GM23338 (cell line): ENCODE data around the gene OR51E1. TPM values are rescaled to one million over a fixed set of nuclear protein-coding genes. Genes with fewer than 3 reads are reported as not detected.

ENCODE experiments used
- ATAC-seq: fragments of 200-7000 bp; cut with Tn5 transposase; 3 replicates; pipeline ENCODE4 v1.9.1; 2020
- DNase-seq: peaks from one replicate; pipeline ENCODE4 v3.0.0-alpha.2; 2015; ENCODE audit warnings: low spot score
- H2AFZ ChIP-seq: fragments of 200-600 bp; sonication (generic); 2 replicates; pipeline ENCODE4 v1.8.0; 2016; ENCODE audit warnings: antibody characterized with exemption, mild to moderate bottlenecking, moderate library complexity
- H3F3A ChIP-seq: fragments of 200-600 bp; sonication (generic); replicated peaks from 2 replicates; pipeline ENCODE4 v1.8.0; 2017; ENCODE audit warnings: antibody characterized with exemption, mixed run types, low read depth
- H3K27ac ChIP-seq: fragments of 200-600 bp; sonication (generic); 2 replicates; pipeline ENCODE4 v1.6.1; 2016; ENCODE audit warnings: low read depth
- H3K27me3 ChIP-seq: fragments of 200-600 bp; sonication (generic); 2 replicates; pipeline ENCODE4 v1.8.0; 2016; ENCODE audit warnings: mild to moderate bottlenecking, mixed run types, moderate library complexity; ENCODE audit not compliant: insufficient read depth
- H3K36me3 ChIP-seq: fragments of 200-600 bp; sonication (generic); 2 replicates; pipeline ENCODE4 v1.8.0; 2016; ENCODE audit warnings: mild to moderate bottlenecking; ENCODE audit not compliant: insufficient read depth
- H3K4me1 ChIP-seq: fragments of 200-600 bp; sonication (generic); 2 replicates; pipeline ENCODE4 v1.8.0; 2016; ENCODE audit warnings: mild to moderate bottlenecking, moderate library complexity; ENCODE audit not compliant: insufficient read depth
- H3K4me2 ChIP-seq: fragments of 200-600 bp; sonication (generic); 2 replicates; pipeline ENCODE4 v1.7.1; 2017; ENCODE audit warnings: mixed run types
- H3K4me3 ChIP-seq: fragments of 200-600 bp; sonication (generic); 2 replicates; pipeline ENCODE4 v1.6.1; 2016; ENCODE audit warnings: mixed run types
- H3K79me2 ChIP-seq: fragments of 200-600 bp; sonication (generic); replicated peaks from 2 replicates; pipeline ENCODE4 v1.8.0; 2017; ENCODE audit warnings: mild to moderate bottlenecking; ENCODE audit not compliant: insufficient read depth
- H3K9me2 ChIP-seq: fragments of 200-600 bp; sonication (generic); 2 replicates; pipeline ENCODE4 v1.8.0; 2017; ENCODE audit not compliant: insufficient read depth
- H4K20me1 ChIP-seq: fragments of 200-600 bp; sonication (generic); replicated peaks from 2 replicates; pipeline ENCODE4 v1.8.0; 2017; ENCODE audit warnings: mild to moderate bottlenecking; ENCODE audit not compliant: insufficient read depth
- H3K27ac Mint-ChIP-seq: 2 replicates; pipeline ENCODE4 v1.8.0; 2020; ENCODE audit warnings: inconsistent platforms, mild to moderate bottlenecking, moderate library complexity, mixed read lengths
- H3K27me3 Mint-ChIP-seq: 3 replicates; pipeline ENCODE4 v1.8.0; 2022; ENCODE audit warnings: low read depth, mild to moderate bottlenecking, moderate library complexity, mixed read lengths, inconsistent platforms; ENCODE audit not compliant: insufficient read depth, poor library complexity
- H3K36me3 Mint-ChIP-seq: 3 replicates; pipeline ENCODE4 v1.8.0; 2021; ENCODE audit warnings: low read depth, mild to moderate bottlenecking, inconsistent platforms, moderate library complexity, mixed read lengths
- H3K4me1 Mint-ChIP-seq: 3 replicates; pipeline ENCODE4 v1.8.0; 2020; ENCODE audit warnings: mild to moderate bottlenecking, inconsistent platforms, mixed read lengths
- H3K4me3 Mint-ChIP-seq: 3 replicates; pipeline ENCODE4 v1.8.0; 2021; ENCODE audit warnings: moderate library complexity, mild to moderate bottlenecking, inconsistent platforms, mixed read lengths
- H3K9me3 Mint-ChIP-seq: 3 replicates; pipeline ENCODE4 v1.8.0; 2020; ENCODE audit warnings: moderate library complexity, mild to moderate bottlenecking, inconsistent platforms, mixed read lengths
- CREB1 ChIP-seq: fragments of 250-450 bp; sonication (Bioruptor Pico); IDR thresholded peaks from 2 replicates; pipeline ENCODE4 v1.5.0; 2020; ENCODE audit warnings: low read depth, mild to moderate bottlenecking, moderate library complexity
- EZH2 ChIP-seq: fragments of 200-600 bp; sonication (generic); IDR thresholded peaks from one replicate; pipeline ENCODE4 v1.8.0; 2017; ENCODE audit warnings: antibody characterized with exemption, mild to moderate bottlenecking, low read depth; ENCODE audit not compliant: unreplicated experiment
- EZH2phosphoT487 ChIP-seq: fragments of 200-600 bp; sonication (generic); IDR thresholded peaks from one replicate; pipeline ENCODE4 v1.8.1; 2018; ENCODE audit warnings: antibody characterized with exemption; ENCODE audit not compliant: unreplicated experiment
- JUNB ChIP-seq: IDR thresholded peaks from one replicate; pipeline ENCODE4 v1.6.1; 2016; ENCODE audit warnings: antibody characterized with exemption; ENCODE audit not compliant: unreplicated experiment
- POLR2AphosphoS5 ChIP-seq: IDR thresholded peaks from 2 replicates; pipeline ENCODE4 v1.6.1; 2016; ENCODE audit warnings: antibody characterized with exemption, low read depth
- STAT1 ChIP-seq: IDR thresholded peaks from one replicate; pipeline ENCODE4 v1.6.1; 2016; ENCODE audit warnings: antibody characterized with exemption; ENCODE audit not compliant: unreplicated experiment
- ZNF114 ChIP-seq: fragments of 250-450 bp; sonication (Bioruptor Pico); IDR thresholded peaks from 2 replicates; pipeline ENCODE4 v1.5.0; 2020; ENCODE audit warnings: mild to moderate bottlenecking, moderate library complexity
- polyA plus RNA-seq: library from polyadenylated mRNA; unstranded; fragments of >200 nt; fragmentation: Nextera tagmentation; extraction: Ambion mirVana; gene quantifications from 2 replicates; pipeline ENCODE4 v1.2.1, GENCODE V29; 2016
- total RNA-seq: library from RNA; depleted of rRNA; stranded (reverse); fragments of >200 nt; shearing (Covaris generic); gene quantifications from 2 replicates; pipeline ENCODE4 v1.2.3, GENCODE V29; 2014
- TF ChIP-seq, protein P1 (sequence below): IDR thresholded peaks from 2 replicates; pipeline ENCODE4 v1.6.1; 2016; ENCODE audit warnings: antibody characterized with exemption
- TF ChIP-seq, protein P2 (sequence below), 2 experiments: fragments of 200-600 bp in 1 of 2; sonication (generic) in 1 of 2; conservative IDR thresholded peaks; 2 replicates each; pipeline versions ENCODE4 v1.5.1 to v1.6.1; 2016 to 2017; ENCODE audit warnings: antibody characterized with exemption in 2 of 2, low read depth in 2 of 2, mild to moderate bottlenecking in 2 of 2, moderate library complexity in 1 of 2
- TF ChIP-seq, protein P3 (sequence below): fragments of 250-450 bp; sonication (Bioruptor Pico); IDR thresholded peaks from 2 replicates; pipeline ENCODE4 v1.5.0; 2020; ENCODE audit warnings: mild to moderate bottlenecking, moderate library complexity

OR51E1 gene
- total and polyA plus RNA-seq, 2 experiments from 2014 or later: not detected

DNA sequence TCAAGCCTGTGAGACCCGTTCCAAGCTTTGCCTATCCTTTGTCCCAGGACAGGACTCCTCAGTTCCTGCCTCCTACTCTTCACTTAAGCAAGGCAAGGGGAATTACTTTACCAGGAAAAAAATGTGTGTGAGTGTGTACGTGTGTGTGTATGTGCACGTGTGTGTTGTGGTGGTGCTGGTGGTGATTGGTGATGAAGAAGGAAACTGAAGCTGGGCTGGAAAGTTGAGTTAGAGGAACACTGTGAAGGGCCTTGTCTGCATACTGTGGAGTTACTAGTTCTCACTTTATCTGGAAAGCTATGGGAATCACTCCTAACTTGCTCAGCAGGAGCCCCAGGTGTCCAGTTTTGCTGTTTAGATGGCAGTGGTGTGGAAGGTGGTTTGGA is 6.1 kb upstream of the OR51E1 start:
- Histone ChIP-seq H2AFZ (peak overlapping the region; percentile 97), H3F3A (no peaks in the 10 kb centered on the region), H3K9me2 (peaks cover 16% of the 10 kb centered on the region; the same call in 1 of the 2 replicates), H3K4me2 (no peak overlapping the region), H3K4me3 (no peak overlapping the region), H3K36me3 (no peaks in the 10 kb centered on the region), H3K79me2 (no peaks in the 10 kb centered on the region), H4K20me1 (no peaks in the 10 kb centered on the region), H3K27ac (no peak overlapping the region), H3K4me1 (no peaks in the 10 kb centered on the region), H3K27me3 (no peaks in the 10 kb centered on the region)
- no peak overlapping the region for H3K27ac Mint-ChIP-seq
- no peaks in the 10 kb centered on the region for H3K36me3 Mint-ChIP-seq
- TF ChIP-seq, protein P1, sequence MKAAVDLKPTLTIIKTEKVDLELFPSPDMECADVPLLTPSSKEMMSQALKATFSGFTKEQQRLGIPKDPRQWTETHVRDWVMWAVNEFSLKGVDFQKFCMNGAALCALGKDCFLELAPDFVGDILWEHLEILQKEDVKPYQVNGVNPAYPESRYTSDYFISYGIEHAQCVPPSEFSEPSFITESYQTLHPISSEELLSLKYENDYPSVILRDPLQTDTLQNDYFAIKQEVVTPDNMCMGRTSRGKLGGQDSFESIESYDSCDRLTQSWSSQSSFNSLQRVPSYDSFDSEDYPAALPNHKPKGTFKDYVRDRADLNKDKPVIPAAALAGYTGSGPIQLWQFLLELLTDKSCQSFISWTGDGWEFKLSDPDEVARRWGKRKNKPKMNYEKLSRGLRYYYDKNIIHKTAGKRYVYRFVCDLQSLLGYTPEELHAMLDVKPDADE: no peak
- TF ChIP-seq POLR2AphosphoS5: no peak
- no peak for ATAC-seq
- no peak for DNase-seq
- no peaks in the 10 kb centered on the region for H3K9me3 Mint-ChIP-seq
- no peak overlapping the region for H3K4me3 Mint-ChIP-seq
- H3K27me3 Mint-ChIP-seq: peaks cover 4% of the 10 kb centered on the region
- H3K4me1 Mint-ChIP-seq: no peaks in the 10 kb centered on the region; the same call in 2 of the 3 replicates

DNA sequence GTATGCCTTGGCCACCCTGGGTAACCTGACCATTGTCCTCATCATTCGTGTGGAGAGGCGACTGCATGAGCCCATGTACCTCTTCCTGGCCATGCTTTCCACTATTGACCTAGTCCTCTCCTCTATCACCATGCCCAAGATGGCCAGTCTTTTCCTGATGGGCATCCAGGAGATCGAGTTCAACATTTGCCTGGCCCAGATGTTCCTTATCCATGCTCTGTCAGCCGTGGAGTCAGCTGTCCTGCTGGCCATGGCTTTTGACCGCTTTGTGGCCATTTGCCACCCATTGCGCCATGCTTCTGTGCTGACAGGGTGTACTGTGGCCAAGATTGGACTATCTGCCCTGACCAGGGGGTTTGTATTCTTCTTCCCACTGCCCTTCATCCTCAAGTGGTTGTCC is 3.9 kb upstream of the OR51E1 start:
- Mint-ChIP-seq H3K4me3 (no peak overlapping the region), H3K9me3 (no peaks in the 10 kb centered on the region), H3K4me1 (no peaks in the 10 kb centered on the region; the same call in 2 of the 3 replicates), H3K36me3 (no peaks in the 10 kb centered on the region), H3K27ac (no peak overlapping the region), H3K27me3 (peaks cover 4% of the 10 kb centered on the region)
- no peak overlapping the region for H3K4me2 ChIP-seq
- H4K20me1 ChIP-seq: no peaks in the 10 kb centered on the region
- peaks cover 16% of the 10 kb centered on the region; the same call in 1 of the 2 replicates for H3K9me2 ChIP-seq
- H3K27ac ChIP-seq: no peak overlapping the region
- no peaks in the 10 kb centered on the region for H3F3A ChIP-seq
- no peaks in the 10 kb centered on the region for H3K27me3 ChIP-seq
- H3K36me3 ChIP-seq: no peaks in the 10 kb centered on the region
- no peak for DNase-seq
- H3K4me3 ChIP-seq: no peak overlapping the region
- H2AFZ ChIP-seq: no peak overlapping the region
- H3K79me2 ChIP-seq: no peaks in the 10 kb centered on the region
- no peaks in the 10 kb centered on the region for H3K4me1 ChIP-seq
- no peak for ATAC-seq
- no peak for TF ChIP-seq EZH2phosphoT487
- TF ChIP-seq EZH2: no peak
- TF ChIP-seq, protein P1: no peak
- TF ChIP-seq, protein P2, sequence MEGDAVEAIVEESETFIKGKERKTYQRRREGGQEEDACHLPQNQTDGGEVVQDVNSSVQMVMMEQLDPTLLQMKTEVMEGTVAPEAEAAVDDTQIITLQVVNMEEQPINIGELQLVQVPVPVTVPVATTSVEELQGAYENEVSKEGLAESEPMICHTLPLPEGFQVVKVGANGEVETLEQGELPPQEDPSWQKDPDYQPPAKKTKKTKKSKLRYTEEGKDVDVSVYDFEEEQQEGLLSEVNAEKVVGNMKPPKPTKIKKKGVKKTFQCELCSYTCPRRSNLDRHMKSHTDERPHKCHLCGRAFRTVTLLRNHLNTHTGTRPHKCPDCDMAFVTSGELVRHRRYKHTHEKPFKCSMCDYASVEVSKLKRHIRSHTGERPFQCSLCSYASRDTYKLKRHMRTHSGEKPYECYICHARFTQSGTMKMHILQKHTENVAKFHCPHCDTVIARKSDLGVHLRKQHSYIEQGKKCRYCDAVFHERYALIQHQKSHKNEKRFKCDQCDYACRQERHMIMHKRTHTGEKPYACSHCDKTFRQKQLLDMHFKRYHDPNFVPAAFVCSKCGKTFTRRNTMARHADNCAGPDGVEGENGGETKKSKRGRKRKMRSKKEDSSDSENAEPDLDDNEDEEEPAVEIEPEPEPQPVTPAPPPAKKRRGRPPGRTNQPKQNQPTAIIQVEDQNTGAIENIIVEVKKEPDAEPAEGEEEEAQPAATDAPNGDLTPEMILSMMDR (conservative IDR thresholded peaks at IDR 0.05; ENCODE audit: low read depth in 2 of 2): no peak
- no peak for TF ChIP-seq JUNB
- TF ChIP-seq ZNF114: no peak
- TF ChIP-seq STAT1: no peak
- TF ChIP-seq, protein P3, sequence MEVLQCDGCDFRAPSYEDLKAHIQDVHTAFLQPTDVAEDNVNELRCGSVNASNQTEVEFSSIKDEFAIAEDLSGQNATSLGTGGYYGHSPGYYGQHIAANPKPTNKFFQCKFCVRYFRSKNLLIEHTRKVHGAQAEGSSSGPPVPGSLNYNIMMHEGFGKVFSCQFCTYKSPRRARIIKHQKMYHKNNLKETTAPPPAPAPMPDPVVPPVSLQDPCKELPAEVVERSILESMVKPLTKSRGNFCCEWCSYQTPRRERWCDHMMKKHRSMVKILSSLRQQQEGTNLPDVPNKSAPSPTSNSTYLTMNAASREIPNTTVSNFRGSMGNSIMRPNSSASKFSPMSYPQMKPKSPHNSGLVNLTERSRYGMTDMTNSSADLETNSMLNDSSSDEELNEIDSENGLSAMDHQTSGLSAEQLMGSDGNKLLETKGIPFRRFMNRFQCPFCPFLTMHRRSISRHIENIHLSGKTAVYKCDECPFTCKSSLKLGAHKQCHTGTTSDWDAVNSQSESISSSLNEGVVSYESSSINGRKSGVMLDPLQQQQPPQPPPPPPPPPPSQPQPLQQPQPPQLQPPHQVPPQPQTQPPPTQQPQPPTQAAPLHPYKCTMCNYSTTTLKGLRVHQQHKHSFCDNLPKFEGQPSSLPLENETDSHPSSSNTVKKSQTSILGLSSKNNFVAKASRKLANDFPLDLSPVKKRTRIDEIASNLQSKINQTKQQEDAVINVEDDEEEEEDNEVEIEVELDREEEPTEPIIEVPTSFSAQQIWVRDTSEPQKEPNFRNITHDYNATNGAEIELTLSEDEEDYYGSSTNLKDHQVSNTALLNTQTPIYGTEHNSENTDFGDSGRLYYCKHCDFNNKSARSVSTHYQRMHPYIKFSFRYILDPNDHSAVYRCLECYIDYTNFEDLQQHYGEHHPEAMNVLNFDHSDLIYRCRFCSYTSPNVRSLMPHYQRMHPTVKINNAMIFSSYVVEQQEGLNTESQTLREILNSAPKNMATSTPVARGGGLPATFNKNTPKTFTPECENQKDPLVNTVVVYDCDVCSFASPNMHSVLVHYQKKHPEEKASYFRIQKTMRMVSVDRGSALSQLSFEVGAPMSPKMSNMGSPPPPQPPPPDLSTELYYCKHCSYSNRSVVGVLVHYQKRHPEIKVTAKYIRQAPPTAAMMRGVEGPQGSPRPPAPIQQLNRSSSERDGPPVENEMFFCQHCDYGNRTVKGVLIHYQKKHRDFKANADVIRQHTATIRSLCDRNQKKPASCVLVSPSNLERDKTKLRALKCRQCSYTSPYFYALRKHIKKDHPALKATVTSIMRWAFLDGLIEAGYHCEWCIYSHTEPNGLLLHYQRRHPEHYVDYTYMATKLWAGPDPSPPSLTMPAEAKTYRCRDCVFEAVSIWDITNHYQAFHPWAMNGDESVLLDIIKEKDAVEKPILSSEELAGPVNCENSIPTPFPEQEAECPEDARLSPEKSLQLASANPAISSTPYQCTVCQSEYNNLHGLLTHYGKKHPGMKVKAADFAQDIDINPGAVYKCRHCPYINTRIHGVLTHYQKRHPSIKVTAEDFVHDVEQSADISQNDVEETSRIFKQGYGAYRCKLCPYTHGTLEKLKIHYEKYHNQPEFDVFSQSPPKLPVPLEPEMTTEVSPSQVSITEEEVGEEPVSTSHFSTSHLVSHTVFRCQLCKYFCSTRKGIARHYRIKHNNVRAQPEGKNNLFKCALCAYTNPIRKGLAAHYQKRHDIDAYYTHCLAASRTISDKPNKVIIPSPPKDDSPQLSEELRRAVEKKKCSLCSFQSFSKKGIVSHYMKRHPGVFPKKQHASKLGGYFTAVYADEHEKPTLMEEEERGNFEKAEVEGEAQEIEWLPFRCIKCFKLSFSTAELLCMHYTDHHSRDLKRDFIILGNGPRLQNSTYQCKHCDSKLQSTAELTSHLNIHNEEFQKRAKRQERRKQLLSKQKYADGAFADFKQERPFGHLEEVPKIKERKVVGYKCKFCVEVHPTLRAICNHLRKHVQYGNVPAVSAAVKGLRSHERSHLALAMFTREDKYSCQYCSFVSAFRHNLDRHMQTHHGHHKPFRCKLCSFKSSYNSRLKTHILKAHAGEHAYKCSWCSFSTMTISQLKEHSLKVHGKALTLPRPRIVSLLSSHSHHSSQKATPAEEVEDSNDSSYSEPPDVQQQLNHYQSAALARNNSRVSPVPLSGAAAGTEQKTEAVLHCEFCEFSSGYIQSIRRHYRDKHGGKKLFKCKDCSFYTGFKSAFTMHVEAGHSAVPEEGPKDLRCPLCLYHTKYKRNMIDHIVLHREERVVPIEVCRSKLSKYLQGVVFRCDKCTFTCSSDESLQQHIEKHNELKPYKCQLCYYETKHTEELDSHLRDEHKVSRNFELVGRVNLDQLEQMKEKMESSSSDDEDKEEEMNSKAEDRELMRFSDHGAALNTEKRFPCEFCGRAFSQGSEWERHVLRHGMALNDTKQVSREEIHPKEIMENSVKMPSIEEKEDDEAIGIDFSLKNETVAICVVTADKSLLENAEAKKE (CRISPR knock-in tag): no peak
- TF ChIP-seq CREB1 (CRISPR knock-in tag): no peak
